GM13977 (cell line): ENCODE results near the gene FBN2.

Source experiments
- DNase-seq: peaks from one replicate; pipeline ENCODE4 v3.0.0; 2012; ENCODE audit warnings: low spot score
- CTCF ChIP-seq: IDR thresholded peaks from 2 replicates; pipeline ENCODE4 v1.5.1; 2012; ENCODE audit warnings: mild to moderate bottlenecking, control low read depth; ENCODE audit not compliant: insufficient read depth; ENCODE audit errors: extremely low read depth, missing control alignments
- in situ Hi-C: fragments of 300-500 bp; cut with MboI; formaldehyde crosslinking; loops from one replicate; pipeline ENCODE4 v1.12.0; 2022; ENCODE audit warnings: low sequenced_read_pairs, low pct_unique_long_range_greater_than_20kb, mixed read lengths, inconsistent platforms; ENCODE audit not compliant: unreplicated experiment

The FBN2 gene

GRCh38 chr5:128546658-128547281 lies 8.7 kb upstream of the FBN2 start:
- in situ Hi-C loops, result no loop called here
- no peak for DNase-seq
- no peak for TF ChIP-seq CTCF

GRCh38 chr5:128541385-128541784 lies 3.3 kb upstream of the FBN2 start:
- in situ Hi-C loops, result no loop called here
- DNase-seq, result no peak
- TF ChIP-seq CTCF, result no peak

GRCh38 chr5:128539038-128539429 lies 989 bp upstream of the FBN2 start:
- in situ Hi-C loops, result no loop called here
- peak; percentile 11 for DNase-seq
- TF ChIP-seq CTCF, result no peak

- DNase-seq, result peak; percentile 18
- in situ Hi-C loops, result no loop called here
- TF ChIP-seq CTCF, result no peak
These were observed 399 bp upstream of the FBN2 start for GRCh38 chr5:128538250-128539037.

GRCh38 chr5:128537221-128537999 lies 635 bp downstream of the FBN2 start:
- DNase-seq, result peak; percentile 17
- in situ Hi-C loops, result no loop called here
- no peak for TF ChIP-seq CTCF
